OCI-LY1 (cell line): ENCODE results near the gene NFIA.

ENCODE experiments used
- H2AFZ ChIP-seq: fragments of 200-600 bp; sonication (generic), shearing (Covaris generic); 2 replicates; pipeline ENCODE4 v1.6.0; 2014; ENCODE audit warnings: antibody characterized with exemption, mild to moderate bottlenecking, low read length
- H3F3A ChIP-seq: fragments of 200-600 bp; sonication (generic), shearing (Covaris generic); 2 replicates; pipeline ENCODE4 v1.6.0; 2014; ENCODE audit warnings: mild to moderate bottlenecking, antibody characterized with exemption, low read length, moderate library complexity; ENCODE audit not compliant: insufficient read depth
- H3K27ac ChIP-seq: fragments of 200-600 bp; sonication (generic); 2 replicates; pipeline ENCODE4 v1.5.1; 2014; ENCODE audit warnings: low read length, mixed run types, mild to moderate bottlenecking, low read depth; ENCODE audit not compliant: poor library complexity, severe bottlenecking
- H3K27me3 ChIP-seq: fragments of 200-600 bp; sonication (generic); 2 replicates; pipeline ENCODE4 v1.6.0; 2014; ENCODE audit warnings: antibody characterized with exemption, mild to moderate bottlenecking, low read length, moderate library complexity; ENCODE audit not compliant: insufficient read depth
- H3K36me3 ChIP-seq: fragments of 200-600 bp; sonication (generic); 2 replicates; pipeline ENCODE4 v1.6.1; 2014; ENCODE audit warnings: mild to moderate bottlenecking, antibody characterized with exemption, low read length, moderate library complexity, mixed read lengths; ENCODE audit not compliant: insufficient read depth
- H3K4me1 ChIP-seq: fragments of 200-600 bp; sonication (generic); 2 replicates; pipeline ENCODE4 v1.5.1; 2014; ENCODE audit warnings: mild to moderate bottlenecking, low read length, moderate library complexity; ENCODE audit not compliant: insufficient read depth, severe bottlenecking
- H3K4me2 ChIP-seq: fragments of 200-600 bp; sonication (generic), shearing (Covaris generic); 2 replicates; pipeline ENCODE4 v1.6.1; 2014; ENCODE audit warnings: low read length
- H3K4me3 ChIP-seq: fragments of 200-600 bp; sonication (generic); 2 replicates; pipeline ENCODE4 v1.5.1; 2014; ENCODE audit warnings: low read length, low read depth, mild to moderate bottlenecking, mixed read lengths; ENCODE audit not compliant: poor library complexity, severe bottlenecking
- H3K79me2 ChIP-seq: fragments of 200-600 bp; shearing (Covaris generic); 2 replicates; pipeline ENCODE4 v1.6.1; 2016; ENCODE audit warnings: mixed run types, low read length, mixed read lengths; ENCODE audit not compliant: insufficient read depth
- H3K9ac ChIP-seq: fragments of 200-600 bp; sonication (generic), shearing (Covaris generic); 2 replicates; pipeline ENCODE4 v1.6.1; 2014; ENCODE audit warnings: mild to moderate bottlenecking, low read length, mixed read lengths
- H3K9me2 ChIP-seq: fragments of 200-600 bp; sonication (generic), shearing (Covaris generic); 2 replicates; pipeline ENCODE4 v1.6.1; 2014; ENCODE audit warnings: low read depth, mild to moderate bottlenecking, low read length, mixed read lengths
- H3K9me3 ChIP-seq: fragments of 200-600 bp; shearing (Covaris generic); 2 replicates; pipeline ENCODE4 v1.6.1; 2014; ENCODE audit warnings: low read length, mixed read lengths
- H4K20me1 ChIP-seq: fragments of 200-600 bp; sonication (generic), shearing (Covaris generic); 2 replicates; pipeline ENCODE4 v1.6.0; 2016; ENCODE audit warnings: mild to moderate bottlenecking, low read length; ENCODE audit not compliant: insufficient read depth
- CTCF ChIP-seq: fragments of 200-600 bp; sonication (generic), shearing (Covaris generic); IDR thresholded peaks from 2 replicates; pipeline ENCODE4 v1.5.1; 2017; ENCODE audit warnings: mild to moderate bottlenecking, antibody characterized with exemption, low read length, moderate library complexity, mixed read lengths
- EZH2 ChIP-seq: fragments of 200-600 bp; sonication (generic), shearing (Covaris generic); IDR thresholded peaks from 2 replicates; pipeline ENCODE4 v1.8.0; 2017; ENCODE audit warnings: borderline replicate concordance, mixed run types, mild to moderate bottlenecking, antibody characterized with exemption, low read length, moderate library complexity, mixed read lengths

NFIA gene

GRCh38 chr1:61100578-61100977 is 18.2 kb downstream of the NFIA start:
- Histone ChIP-seq H3K4me2 (no peak overlapping the region), H4K20me1 (no peaks in the 10 kb centered on the region), H3K79me2 (peaks cover 67% of the 10 kb centered on the region), H3K9me2 (no peaks in the 10 kb centered on the region), H3K9ac (no peak overlapping the region), H3K27ac (no peak overlapping the region), H3K9me3 (no peaks in the 10 kb centered on the region), H3K27me3 (no peaks in the 10 kb centered on the region), H3K4me3 (no peak overlapping the region), H3K4me1 (peaks cover 46% of the 10 kb centered on the region), H3F3A (peaks cover 3% of the 10 kb centered on the region; the same call in 1 of the 2 replicates), H2AFZ (no peak overlapping the region), H3K36me3 (peaks cover 7% of the 10 kb centered on the region; the same call in 1 of the 2 replicates)
- TF ChIP-seq EZH2: no peak
- TF ChIP-seq CTCF: no peak

- peaks cover 3% of the 10 kb centered on the region; the same call in 1 of the 2 replicates for H3F3A ChIP-seq
- H3K79me2 ChIP-seq: peaks cover 73% of the 10 kb centered on the region
- peak overlapping the region; percentile 13; the same call in 1 of the 2 replicates for H3K9ac ChIP-seq
- H3K4me1 ChIP-seq: peaks cover 45% of the 10 kb centered on the region
- no peaks in the 10 kb centered on the region for H3K9me3 ChIP-seq
- no peaks in the 10 kb centered on the region for H3K9me2 ChIP-seq
- H4K20me1 ChIP-seq: no peaks in the 10 kb centered on the region
- H3K36me3 ChIP-seq: peaks cover 7% of the 10 kb centered on the region; the same call in 1 of the 2 replicates
- H2AFZ ChIP-seq: no peak overlapping the region
- H3K27me3 ChIP-seq: no peaks in the 10 kb centered on the region
- H3K27ac ChIP-seq: no peak overlapping the region
- H3K4me2 ChIP-seq: peak overlapping the region; percentile 7; the same call in 1 of the 2 replicates
- H3K4me3 ChIP-seq: no peak overlapping the region
- TF ChIP-seq EZH2 (no peak), CTCF (no peak)
These were observed 19.2 kb downstream of the NFIA start for GRCh38 chr1:61101536-61101935.

DNA sequence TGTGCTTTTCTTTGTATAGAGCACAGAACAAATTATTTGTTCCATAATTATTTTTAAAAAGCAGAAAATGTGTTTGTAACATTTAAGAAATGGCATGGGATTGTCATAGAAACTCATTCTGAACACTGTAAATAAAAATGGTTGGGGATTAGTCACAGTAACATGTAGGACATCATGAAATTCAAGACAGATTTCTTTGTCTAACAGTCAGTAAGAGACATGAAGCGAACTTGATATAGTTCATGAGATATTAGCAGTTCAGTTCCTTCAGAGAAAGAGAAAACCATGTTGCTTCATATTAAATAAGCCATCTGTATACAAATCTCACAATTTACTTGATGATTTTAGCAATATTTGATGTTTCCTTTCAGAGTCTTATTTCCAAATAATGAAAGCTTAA is 19.7 kb downstream of the NFIA start:
- Histone ChIP-seq H3K9me3 (no peaks in the 10 kb centered on the region), H3F3A (peaks cover 3% of the 10 kb centered on the region; the same call in 1 of the 2 replicates), H3K27ac (no peak overlapping the region), H3K9ac (peak overlapping the region; percentile 13; the same call in 1 of the 2 replicates), H4K20me1 (no peaks in the 10 kb centered on the region), H3K79me2 (peaks cover 71% of the 10 kb centered on the region), H3K36me3 (peaks cover 7% of the 10 kb centered on the region; the same call in 1 of the 2 replicates), H3K4me3 (no peak overlapping the region), H2AFZ (no peak overlapping the region), H3K9me2 (no peaks in the 10 kb centered on the region), H3K4me2 (peak overlapping the region; percentile 7; the same call in 1 of the 2 replicates), H3K4me1 (peaks cover 43% of the 10 kb centered on the region), H3K27me3 (no peaks in the 10 kb centered on the region)
- TF ChIP-seq EZH2: no peak
- TF ChIP-seq CTCF: no peak
